ENCODE results near the gene CYP4F22.

- TF ChIP-seq CTCF (IDR thresholded peaks at IDR 0.05) (no peak), POLR2A (IDR thresholded peaks at IDR 0.05) (no peak), POLR2AphosphoS5 (IDR thresholded peaks at IDR 0.05) (no peak)
Measured at GRCh38 chr19:15557223-15557622, 48.9 kb downstream of the CYP4F22 start.
